Muscle of arm (tissue), 12 donors: Measurements from ENCODE around the gene DNAJC17. TPM values are rescaled to one million over a fixed set of nuclear protein-coding genes. Genes with fewer than 3 reads are reported as not detected.

Source experiments
- DNase-seq: peaks from one replicate; pipeline ENCODE4 v3.0.0-alpha.2; 2013
- polyA plus RNA-seq, 12 donors: library from polyadenylated mRNA; unstranded; fragments of 120-200 nt; gene quantifications; one replicate each; pipeline ENCODE4 v1.2.1, GENCODE V29; 2013; ENCODE audit not compliant: insufficient read length in 12 of 12

Gene DNAJC17
- polyA plus RNA-seq, 12 donors = 19.2 to 42.1 (median 23.5) TPM; not detected in 1

- no peak for DNase-seq
Measured at GRCh38 chr15:40836020-40836419, 28.7 kb upstream of the DNAJC17 start.

GRCh38 chr15:40832903-40833302 lies 25.6 kb upstream of the DNAJC17 start:
- DNase-seq = no peak

GRCh38 chr15:40831861-40832260 lies 24.6 kb upstream of the DNAJC17 start:
- DNase-seq = no peak

- no peak for DNase-seq
Measured at GRCh38 chr15:40830884-40831283, 23.6 kb upstream of the DNAJC17 start.

- DNase-seq = no peak
Measured at GRCh38 chr15:40829115-40829514, 21.8 kb upstream of the DNAJC17 start.

- no peak for DNase-seq
Measured at GRCh38 chr15:40828447-40829036, 21.3 kb upstream of the DNAJC17 start, which contains the start of gene PPP1R14D. Gene PPP1R14D, minus strand, starts transcription at chr15:40828708. Its CDS starts 67 bp downstream, at chr15:40828641.

- DNase-seq = no peak
Measured at GRCh38 chr15:40826423-40827075, 19.3 kb upstream of the DNAJC17 start.

GRCh38 chr15:40825661-40826422 lies 18.6 kb upstream of the DNAJC17 start:
- DNase-seq = no peak

GRCh38 chr15:40823572-40824343 lies 16.5 kb upstream of the DNAJC17 start:
- DNase-seq = no peak

- DNase-seq = no peak
Measured at GRCh38 chr15:40821195-40821594, 13.9 kb upstream of the DNAJC17 start.

GRCh38 chr15:40819048-40819447 lies 11.8 kb upstream of the DNAJC17 start:
- DNase-seq = no peak

GRCh38 chr15:40815042-40815698 lies 7.9 kb upstream of the DNAJC17 start:
- no peak for DNase-seq

GRCh38 chr15:40812721-40813425 lies 5.6 kb upstream of the DNAJC17 start:
- DNase-seq = no peak

- DNase-seq = no peak
Measured at GRCh38 chr15:40808861-40809450, 1.7 kb upstream of the DNAJC17 start.

GRCh38 chr15:40807888-40808461 lies 702 bp upstream of the DNAJC17 start:
- no peak for DNase-seq

- no peak for DNase-seq
Measured at GRCh38 chr15:40806672-40807027, 623 bp downstream of the DNAJC17 start.

GRCh38 chr15:40803688-40804087 lies 3.6 kb downstream of the DNAJC17 start:
- DNase-seq = no peak

- DNase-seq = no peak
Measured at GRCh38 chr15:40803076-40803475, 4.2 kb downstream of the DNAJC17 start.

- DNase-seq = no peak
Measured at GRCh38 chr15:40799523-40799922, 7.8 kb downstream of the DNAJC17 start.

GRCh38 chr15:40796512-40796911 lies 10.8 kb downstream of the DNAJC17 start:
- no peak for DNase-seq
